M059J (cell line): ENCODE data around the gene BBS5. TPM values are rescaled to one million over a fixed set of nuclear protein-coding genes. Genes with fewer than 3 reads are reported as not detected.

Source experiments
- DNase-seq: peaks from one replicate; pipeline ENCODE4 v3.0.0-alpha.2; 2012; ENCODE audit warnings: low read depth
- total RNA-seq: library from RNA; depleted of rRNA; stranded (reverse); fragments of >200 nt; shearing (Covaris generic); gene quantifications from 2 replicates; pipeline ENCODE4 v1.2.3, GENCODE V29; 2014; rRNA removed

BBS5 gene
- total RNA-seq, 1 experiment from 2014 or later: 2.8 TPM

DNA sequence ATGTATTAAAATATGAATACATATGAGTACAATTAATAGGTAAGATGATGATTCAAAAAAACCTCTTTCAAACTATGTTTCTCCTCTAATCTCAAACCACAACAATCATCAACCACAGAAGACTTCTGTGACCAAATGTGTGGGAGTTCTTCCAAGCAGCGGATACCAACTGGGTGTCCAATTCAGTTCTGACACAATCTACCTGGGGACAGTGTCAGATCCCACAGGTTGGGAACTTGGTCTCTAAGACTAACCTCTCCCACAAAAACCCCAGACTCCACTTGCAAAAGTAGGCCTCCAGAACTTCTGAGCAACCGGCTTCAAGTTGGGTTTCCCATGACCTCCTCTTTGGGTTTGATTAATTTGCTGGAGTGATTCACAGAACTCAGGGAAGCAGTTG, 67.5 kb downstream of the BBS5 start:
- DNase-seq: no peak

Other genes with a start within 250 kb of the BBS5 start
- not detected in 2 replicates for gene LRP2, start 117.0 kb upstream of the BBS5 start, total RNA-seq
- not detected in 2 replicates for gene KLHL41, start 30.2 kb downstream of the BBS5 start, total RNA-seq
- gene FASTKD1, start 94.4 kb downstream of the BBS5 start, total RNA-seq: 8.7 and 19.0 TPM in 2 replicates
- gene PPIG, start 104.9 kb downstream of the BBS5 start, total RNA-seq: 20.2 and 27.3 TPM in 2 replicates
- gene CFAP210, start 214.9 kb downstream of the BBS5 start, total RNA-seq: not detected in 2 replicates
- gene PHOSPHO2, start 215.0 kb downstream of the BBS5 start, total RNA-seq: 3.9 and 5.8 TPM in 2 replicates